Measurements from ENCODE around the gene KCNQ1. TPM values are rescaled to one million over a fixed set of nuclear protein-coding genes. Genes with fewer than 3 reads are reported as not detected.
"Not testable (repeated sequence)": the region's sequence is repeated elsewhere in the genome, so short reads cannot be mapped to it uniquely, and the experiment has no call there.

KCNQ1 gene
- total and polyA plus RNA-seq, 2 donors (not counting 1 experiment from before 2014, with no cell fraction given), result not detected

DNA sequence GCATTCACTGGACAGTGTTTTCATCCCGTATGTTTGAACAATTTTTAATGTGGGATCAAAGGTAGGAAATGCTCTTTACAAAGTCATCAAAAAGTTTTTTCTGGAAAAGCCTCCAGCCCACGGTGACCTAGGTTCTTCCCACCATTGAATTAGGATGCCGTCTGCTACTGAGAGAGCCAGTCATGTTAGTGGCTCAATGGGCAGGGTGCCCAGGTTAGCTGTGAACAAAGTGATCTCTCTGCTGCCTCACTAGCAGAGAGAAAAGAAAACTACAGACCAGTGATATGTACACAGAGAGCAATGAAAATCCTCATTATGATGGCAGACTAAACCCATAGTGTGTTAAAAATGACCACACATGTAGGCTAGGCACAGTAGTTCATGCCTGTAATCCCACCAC, 32.4 kb downstream of the KCNQ1 start:
- Histone ChIP-seq H2AFZ (ENCODE audit: low read length) (no peak overlapping the region), H3K9me3 (ENCODE audit: control insufficient read depth, insufficient read depth, low read depth, low read length) (no peaks in the 10 kb centered on the region), H3K4me1 (ENCODE audit: control insufficient read depth, extremely low read depth, insufficient read depth, low read length) (no peaks in the 10 kb centered on the region), H3K27me3 (ENCODE audit: control insufficient read depth, insufficient read depth, low read length) (peaks cover 1% of the 10 kb centered on the region), H3K4me3 (replicated peaks in 1 of 4; ENCODE audit: control extremely low read depth in 1 of 4, insufficient read depth in 1 of 4, low read depth in 3 of 4, low read length in 4 of 4) (no peak overlapping the region), H3K79me2 (ENCODE audit: control insufficient read depth, insufficient read depth, low read length) (no peaks in the 10 kb centered on the region), H3K9ac (ENCODE audit: insufficient read depth, low read length) (no peak overlapping the region), H3K4me2 (ENCODE audit: extremely low read depth, insufficient read depth, low read length) (no peak overlapping the region), H3K36me3 (ENCODE audit: control insufficient read depth, insufficient read depth, low read length) (no peaks in the 10 kb centered on the region), H3K27ac (ENCODE audit: insufficient read depth, low read length) (no peak overlapping the region), H4K20me1 (ENCODE audit: control insufficient read depth, extremely low read depth, insufficient read depth, low read length) (no peaks in the 10 kb centered on the region)
- no peak for DNase-seq (ENCODE audit: low read depth in 2 of 2)
- TF ChIP-seq EZH2 (IDR thresholded peaks at IDR 0.05; ENCODE audit: low read length, missing control alignments), result no peak

DNA sequence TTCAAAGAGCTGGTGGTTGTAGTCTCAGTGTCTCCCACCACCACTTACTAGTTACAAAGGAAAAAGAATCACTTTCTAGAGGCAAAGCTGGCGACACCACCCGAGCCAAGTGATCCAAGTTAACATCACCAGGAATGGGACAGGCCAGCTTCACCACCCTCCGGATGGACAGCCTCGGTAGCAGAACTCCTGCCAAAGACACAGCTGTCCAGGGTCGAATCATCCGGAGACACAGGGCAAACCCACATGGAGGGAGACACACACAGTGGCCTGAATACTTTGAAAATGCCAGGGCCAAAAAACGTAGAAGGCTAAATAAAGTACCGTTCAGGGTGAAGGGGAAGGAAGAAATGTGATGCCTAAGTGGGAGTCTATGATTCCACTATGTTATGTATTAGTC, 33.1 kb downstream of the KCNQ1 start:
- Histone ChIP-seq H4K20me1 (ENCODE audit: control insufficient read depth, extremely low read depth, insufficient read depth, low read length) (no peaks in the 10 kb centered on the region), H3K4me1 (ENCODE audit: control insufficient read depth, extremely low read depth, insufficient read depth, low read length) (no peaks in the 10 kb centered on the region), H3K79me2 (ENCODE audit: control insufficient read depth, insufficient read depth, low read length) (no peaks in the 10 kb centered on the region), H3K4me2 (ENCODE audit: extremely low read depth, insufficient read depth, low read length) (no peak overlapping the region), H3K4me3 (replicated peaks in 1 of 4; ENCODE audit: control extremely low read depth in 1 of 4, insufficient read depth in 1 of 4, low read depth in 3 of 4, low read length in 4 of 4) (no peak overlapping the region), H3K27ac (ENCODE audit: insufficient read depth, low read length) (no peak overlapping the region), H3K36me3 (ENCODE audit: control insufficient read depth, insufficient read depth, low read length) (no peaks in the 10 kb centered on the region), H3K9me3 (ENCODE audit: control insufficient read depth, insufficient read depth, low read depth, low read length) (no peaks in the 10 kb centered on the region), H3K9ac (ENCODE audit: insufficient read depth, low read length) (no peak overlapping the region), H2AFZ (ENCODE audit: low read length) (no peak overlapping the region), H3K27me3 (ENCODE audit: control insufficient read depth, insufficient read depth, low read length) (peaks cover 3% of the 10 kb centered on the region)
- no peak for TF ChIP-seq EZH2 (IDR thresholded peaks at IDR 0.05; ENCODE audit: low read length, missing control alignments)
- TF ChIP-seq, protein P1, sequence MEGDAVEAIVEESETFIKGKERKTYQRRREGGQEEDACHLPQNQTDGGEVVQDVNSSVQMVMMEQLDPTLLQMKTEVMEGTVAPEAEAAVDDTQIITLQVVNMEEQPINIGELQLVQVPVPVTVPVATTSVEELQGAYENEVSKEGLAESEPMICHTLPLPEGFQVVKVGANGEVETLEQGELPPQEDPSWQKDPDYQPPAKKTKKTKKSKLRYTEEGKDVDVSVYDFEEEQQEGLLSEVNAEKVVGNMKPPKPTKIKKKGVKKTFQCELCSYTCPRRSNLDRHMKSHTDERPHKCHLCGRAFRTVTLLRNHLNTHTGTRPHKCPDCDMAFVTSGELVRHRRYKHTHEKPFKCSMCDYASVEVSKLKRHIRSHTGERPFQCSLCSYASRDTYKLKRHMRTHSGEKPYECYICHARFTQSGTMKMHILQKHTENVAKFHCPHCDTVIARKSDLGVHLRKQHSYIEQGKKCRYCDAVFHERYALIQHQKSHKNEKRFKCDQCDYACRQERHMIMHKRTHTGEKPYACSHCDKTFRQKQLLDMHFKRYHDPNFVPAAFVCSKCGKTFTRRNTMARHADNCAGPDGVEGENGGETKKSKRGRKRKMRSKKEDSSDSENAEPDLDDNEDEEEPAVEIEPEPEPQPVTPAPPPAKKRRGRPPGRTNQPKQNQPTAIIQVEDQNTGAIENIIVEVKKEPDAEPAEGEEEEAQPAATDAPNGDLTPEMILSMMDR (conservative IDR thresholded peaks at IDR 0.05 in 1 of 2, IDR thresholded peaks at IDR 0.05 in 1 of 2; ENCODE audit: low read depth in 1 of 2, low read length in 2 of 2), result no peak
- DNase-seq (ENCODE audit: low read depth in 2 of 2), result no peak

DNA sequence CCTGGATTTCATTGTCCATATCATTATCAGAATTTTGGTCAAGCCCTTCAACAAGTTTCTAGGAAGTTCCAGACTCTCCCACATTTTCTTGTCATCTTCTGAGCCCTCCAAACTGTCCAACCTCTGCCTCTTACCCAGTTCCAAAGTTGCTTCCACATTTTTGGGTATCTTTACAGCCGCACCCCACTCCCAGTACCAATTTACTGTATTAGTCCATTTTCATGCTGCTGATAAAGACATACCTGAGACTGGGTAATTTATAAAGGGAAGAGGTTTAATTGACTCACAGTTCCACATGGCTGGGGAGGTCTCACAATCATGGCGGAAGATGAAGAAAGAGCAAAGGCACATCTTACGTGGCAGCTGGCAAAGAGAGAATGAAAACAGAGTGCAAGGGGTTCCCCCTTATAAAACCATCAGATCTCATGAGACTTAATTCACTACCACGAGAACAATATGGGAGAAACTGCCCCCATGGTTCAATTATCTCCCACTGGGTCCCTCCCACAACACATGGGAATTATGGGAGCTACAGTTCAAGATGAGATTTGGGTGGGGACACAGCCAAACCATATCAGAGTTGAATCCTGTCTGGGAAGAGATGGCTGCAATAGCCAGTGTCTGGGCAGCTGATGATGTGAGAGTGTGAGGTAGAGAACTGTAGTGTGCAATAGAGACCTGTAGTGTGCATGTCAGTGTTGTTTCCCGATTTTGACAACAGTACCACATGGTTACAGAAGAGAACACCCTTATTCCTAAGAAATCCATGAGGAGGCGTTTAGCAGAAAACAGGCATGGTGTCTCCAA, 35.5 kb downstream of the KCNQ1 start:
- H3K79me2 ChIP-seq (ENCODE audit: control insufficient read depth, insufficient read depth, low read length); H3K27me3 ChIP-seq (ENCODE audit: control insufficient read depth, insufficient read depth, low read length); H3K9ac ChIP-seq (ENCODE audit: insufficient read depth, low read length); DNase-seq (ENCODE audit: low read depth in 2 of 2); H3K36me3 ChIP-seq (ENCODE audit: control insufficient read depth, insufficient read depth, low read length); H3K9me3 ChIP-seq (ENCODE audit: control insufficient read depth, insufficient read depth, low read depth, low read length); H2AFZ ChIP-seq (ENCODE audit: low read length); H4K20me1 ChIP-seq (ENCODE audit: control insufficient read depth, extremely low read depth, insufficient read depth, low read length); H3K27ac ChIP-seq (ENCODE audit: insufficient read depth, low read length); H3K4me1 ChIP-seq (ENCODE audit: control insufficient read depth, extremely low read depth, insufficient read depth, low read length); H3K4me3 ChIP-seq (replicated peaks in 1 of 4; ENCODE audit: control extremely low read depth in 1 of 4, insufficient read depth in 1 of 4, low read depth in 3 of 4, low read length in 4 of 4); H3K4me2 ChIP-seq (ENCODE audit: extremely low read depth, insufficient read depth, low read length): not testable (repeated sequence)

DNA sequence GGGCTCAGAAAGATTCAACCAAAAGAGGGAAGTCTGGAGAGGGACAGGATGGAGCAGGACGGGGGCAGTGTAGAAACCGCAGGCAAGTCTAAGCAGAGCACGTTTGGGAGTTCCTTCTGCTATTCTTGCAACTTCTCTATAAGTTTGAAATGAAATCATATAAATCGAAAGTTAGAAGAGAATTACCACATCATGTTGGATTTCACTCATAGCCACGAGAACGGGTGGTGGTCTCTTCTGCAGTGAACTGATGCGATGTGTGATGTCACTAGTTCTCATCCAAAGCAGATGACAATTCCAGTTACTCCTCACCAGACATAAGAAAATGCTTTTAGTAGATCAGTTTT, 36.0 kb downstream of the KCNQ1 start:
- no peaks in the 10 kb centered on the region for H3K4me1 ChIP-seq (ENCODE audit: control insufficient read depth, extremely low read depth, insufficient read depth, low read length)
- no peak for DNase-seq (ENCODE audit: low read depth in 2 of 2)
- H3K9ac ChIP-seq (ENCODE audit: insufficient read depth, low read length), result no peak overlapping the region
- H4K20me1 ChIP-seq (ENCODE audit: control insufficient read depth, extremely low read depth, insufficient read depth, low read length), result no peaks in the 10 kb centered on the region
- no peaks in the 10 kb centered on the region for H3K9me3 ChIP-seq (ENCODE audit: control insufficient read depth, insufficient read depth, low read depth, low read length)
- H3K36me3 ChIP-seq (ENCODE audit: control insufficient read depth, insufficient read depth, low read length), result no peaks in the 10 kb centered on the region
- H3K79me2 ChIP-seq (ENCODE audit: control insufficient read depth, insufficient read depth, low read length), result no peaks in the 10 kb centered on the region
- peaks cover 3% of the 10 kb centered on the region for H3K27me3 ChIP-seq (ENCODE audit: control insufficient read depth, insufficient read depth, low read length)
- H2AFZ ChIP-seq (ENCODE audit: low read length), result no peak overlapping the region
- no peak overlapping the region for H3K4me2 ChIP-seq (ENCODE audit: extremely low read depth, insufficient read depth, low read length)
- H3K4me3 ChIP-seq (replicated peaks in 1 of 4; ENCODE audit: control extremely low read depth in 1 of 4, insufficient read depth in 1 of 4, low read depth in 3 of 4, low read length in 4 of 4), result no peak overlapping the region
- TF ChIP-seq, protein P1 (conservative IDR thresholded peaks at IDR 0.05 in 1 of 2, IDR thresholded peaks at IDR 0.05 in 1 of 2; ENCODE audit: low read depth in 1 of 2, low read length in 2 of 2), result no peak
- no peak for TF ChIP-seq EZH2 (IDR thresholded peaks at IDR 0.05; ENCODE audit: low read length, missing control alignments)
- H3K27ac ChIP-seq (ENCODE audit: insufficient read depth, low read length), result no peak overlapping the region

Data from fibroblast of lung (primary cell).